HG03378 (cell line): ENCODE data around the gene CCDC107.

Source experiments
- ATAC-seq: cut with Tn5 transposase; IDR thresholded peaks from one replicate; pipeline ENCODE4 v1.9.1; 2021; ENCODE audit warnings: mild to moderate bottlenecking, moderate library complexity; ENCODE audit not compliant: unreplicated experiment

The CCDC107 gene

GRCh38 chr9:35659340-35659739 is 1.2 kb downstream of the CCDC107 start:
- ATAC-seq = no peak

GRCh38 chr9:35660966-35661415 is 2.9 kb downstream of the CCDC107 start:
- ATAC-seq = no peak

- ATAC-seq = no peak
These were observed 3.8 kb downstream of the CCDC107 start for GRCh38 chr9:35661756-35662350.

GRCh38 chr9:35662437-35662836 is 4.3 kb downstream of the CCDC107 start:
- ATAC-seq = no peak

- ATAC-seq = peak; percentile 39
These were observed 6.7 kb downstream of the CCDC107 start, which contains the start of gene ARHGEF39 for GRCh38 chr9:35664531-35665470. ARHGEF39 (minus strand) TSS chr9:35665195; CDS start chr9:35665169, 26 bp downstream.

GRCh38 chr9:35665471-35665818 is 7.4 kb downstream of the CCDC107 start:
- ATAC-seq = no peak

GRCh38 chr9:35666045-35666444 is 8.0 kb downstream of the CCDC107 start:
- no peak for ATAC-seq

GRCh38 chr9:35666549-35666948 is 8.5 kb downstream of the CCDC107 start:
- no peak for ATAC-seq

- ATAC-seq = no peak
These were observed 9.8 kb downstream of the CCDC107 start for GRCh38 chr9:35667939-35668338.

- ATAC-seq = no peak
These were observed 11.4 kb downstream of the CCDC107 start for GRCh38 chr9:35669331-35670145.

GRCh38 chr9:35673132-35674024 is 15.3 kb downstream of the CCDC107 start, which contains the start of gene CA9:
CA9 (plus strand) TSS chr9:35673928; CDS start chr9:35673960, 32 bp downstream.
- no peak for ATAC-seq

GRCh38 chr9:35674025-35674361 is 15.9 kb downstream of the CCDC107 start:
- ATAC-seq = no peak

GRCh38 chr9:35675204-35675603 is 17.1 kb downstream of the CCDC107 start:
- ATAC-seq = no peak

GRCh38 chr9:35675732-35676392 is 17.8 kb downstream of the CCDC107 start:
- no peak for ATAC-seq

- no peak for ATAC-seq
These were observed 21.0 kb downstream of the CCDC107 start for GRCh38 chr9:35679091-35679490.

- ATAC-seq = no peak
These were observed 21.8 kb downstream of the CCDC107 start for GRCh38 chr9:35679766-35680330.

- ATAC-seq = no peak
These were observed 22.4 kb downstream of the CCDC107 start for GRCh38 chr9:35680331-35681105.

GRCh38 chr9:35681341-35682002 is 23.4 kb downstream of the CCDC107 start:
- ATAC-seq = no peak
